BE2C (cell line): ENCODE results near the gene MAN2B1.

ENCODE experiments used
- DNase-seq: peaks from one replicate; pipeline ENCODE4 v3.0.0-alpha.2; 2020
- H3K27me3 ChIP-seq: fragments of 250-450 bp; sonication (Bioruptor Pico); 2 replicates; pipeline ENCODE4 v1.5.1; 2020; ENCODE audit warnings: mild to moderate bottlenecking
- H3K36me3 ChIP-seq: fragments of 250-450 bp; sonication (Bioruptor Pico); 2 replicates; pipeline ENCODE4 v1.5.1; 2020; ENCODE audit warnings: mild to moderate bottlenecking
- H3K4me1 ChIP-seq: fragments of 250-450 bp; sonication (Bioruptor Pico); 2 replicates; pipeline ENCODE4 v1.5.1; 2020
- H3K4me3 ChIP-seq: 2 replicates; pipeline ENCODE4 v1.5.1; 2011; ENCODE audit warnings: low read depth, low read length
- H3K9me3 ChIP-seq: fragments of 250-450 bp; sonication (Bioruptor Pico); 2 replicates; pipeline ENCODE4 v1.5.1; 2020
- CTCF ChIP-seq: IDR thresholded peaks from 2 replicates; pipeline ENCODE4 v1.5.1; 2012; ENCODE audit warnings: mild to moderate bottlenecking, low read depth, low read length

Gene MAN2B1

DNA sequence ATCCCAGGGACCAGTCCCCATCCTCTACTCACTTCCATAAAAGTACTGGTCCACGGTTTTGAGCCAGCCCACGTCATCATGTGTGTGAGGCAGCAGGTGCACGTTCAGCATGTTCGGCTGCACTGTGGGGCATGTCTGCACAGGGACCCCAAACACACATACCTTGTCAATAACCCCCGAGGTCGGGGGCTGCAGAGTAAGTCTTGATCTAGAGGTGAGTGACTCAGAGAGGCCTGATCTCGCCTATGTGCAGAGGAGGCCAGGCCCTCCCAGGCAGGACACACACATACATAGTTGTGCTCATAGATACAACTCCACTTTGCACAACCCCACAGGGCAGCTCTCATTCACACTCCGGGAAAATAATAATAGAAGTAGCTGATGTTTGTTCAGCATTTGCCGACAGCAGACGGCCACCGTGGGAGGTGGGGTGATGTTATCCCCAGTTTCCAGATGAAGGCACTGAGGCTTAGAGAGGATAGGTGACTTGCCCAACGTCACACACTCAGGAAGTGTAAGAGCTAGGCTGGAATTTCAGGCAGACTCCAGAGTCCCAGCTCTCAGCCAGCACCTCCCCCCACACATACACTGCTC is 774 bp downstream of the MAN2B1 start:
- Histone ChIP-seq H3K9me3 (no peaks in the 10 kb centered on the region), H3K36me3 (peaks cover 12% of the 10 kb centered on the region; the same call in 1 of the 2 replicates), H3K27me3 (no peaks in the 10 kb centered on the region), H3K4me1 (no peaks in the 10 kb centered on the region), H3K4me3 (peak overlapping the region; percentile 89)
- no peak for TF ChIP-seq CTCF
- no peak for DNase-seq

- no peak for DNase-seq
- Histone ChIP-seq H3K4me3 (no peak overlapping the region), H3K27me3 (no peaks in the 10 kb centered on the region), H3K36me3 (peaks cover 12% of the 10 kb centered on the region; the same call in 1 of the 2 replicates), H3K9me3 (no peaks in the 10 kb centered on the region), H3K4me1 (no peaks in the 10 kb centered on the region)
- no peak for TF ChIP-seq CTCF
These were observed 1.3 kb downstream of the MAN2B1 start for GRCh38 chr19:12665281-12665573.

- Histone ChIP-seq H3K9me3 (no peaks in the 10 kb centered on the region), H3K27me3 (no peaks in the 10 kb centered on the region), H3K4me1 (no peaks in the 10 kb centered on the region), H3K4me3 (no peak overlapping the region), H3K36me3 (peaks cover 12% of the 10 kb centered on the region; the same call in 1 of the 2 replicates)
- TF ChIP-seq CTCF, result no peak
- DNase-seq, result peak; percentile 64
These were observed 1.9 kb downstream of the MAN2B1 start for GRCh38 chr19:12664406-12665280.

DNA sequence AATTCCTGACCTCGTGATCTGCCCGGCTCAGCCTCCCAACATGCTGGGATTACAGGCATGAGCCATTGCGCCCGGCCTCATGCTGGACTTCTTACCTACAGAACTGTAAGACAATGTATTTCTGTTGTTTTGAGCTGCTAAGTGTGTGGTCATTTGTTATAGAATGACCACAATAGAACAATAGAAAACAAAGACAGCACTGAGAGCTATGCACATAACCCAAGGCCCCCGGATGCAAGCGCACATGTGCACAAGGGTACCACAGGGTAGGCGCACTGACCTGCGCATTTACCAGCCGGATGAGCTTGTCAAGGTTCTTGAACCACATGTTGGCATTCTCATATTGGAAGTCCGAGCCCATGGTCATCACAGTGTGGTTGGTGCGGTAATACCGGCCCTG is 5.6 kb downstream of the MAN2B1 start:
- TF ChIP-seq CTCF, result no peak
- H3K36me3 ChIP-seq, result peaks cover 7% of the 10 kb centered on the region; the same call in 1 of the 2 replicates

DNA sequence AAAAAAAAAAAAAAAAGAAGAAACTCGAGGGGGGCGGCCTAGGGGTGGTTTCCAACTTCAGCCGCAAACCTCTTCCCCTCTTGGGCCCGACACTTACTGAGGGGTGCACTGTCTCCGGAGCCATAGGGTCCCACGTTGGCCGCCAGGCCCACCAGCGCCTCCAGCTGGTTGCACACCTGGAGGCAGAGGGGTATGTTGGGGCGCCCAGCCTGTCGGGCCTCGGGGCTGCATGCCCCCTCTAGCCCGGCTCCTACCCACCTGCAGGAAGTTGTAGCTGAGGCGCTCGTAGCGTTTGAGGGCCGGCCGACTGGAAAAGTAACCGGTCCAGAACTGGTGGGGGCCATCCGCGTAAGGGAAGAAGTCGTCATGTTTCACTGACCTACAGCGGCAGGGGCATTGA is 8.6 kb downstream of the MAN2B1 start:
- no peak overlapping the region for H3K4me3 ChIP-seq
- H3K36me3 ChIP-seq, result peaks cover 3% of the 10 kb centered on the region; the same call in 1 of the 2 replicates
- DNase-seq, result no peak
- H3K27me3 ChIP-seq, result no peaks in the 10 kb centered on the region
- H3K4me1 ChIP-seq, result no peaks in the 10 kb centered on the region
- H3K9me3 ChIP-seq, result no peaks in the 10 kb centered on the region
- TF ChIP-seq CTCF, result 0 out of 2 replicates have a peak, but pooled peaks have one; percentile 8

More for the DNA sequence above, 5.6 kb downstream of the MAN2B1 start:
- Histone ChIP-seq H3K4me3 (no peak overlapping the region), H3K9me3 (no peaks in the 10 kb centered on the region), H3K27me3 (no peaks in the 10 kb centered on the region), H3K4me1 (no peaks in the 10 kb centered on the region)
- no peak for DNase-seq
